WTC11 (cell line): ENCODE data around the gene LSM6. TPM values are rescaled to one million over a fixed set of nuclear protein-coding genes. Genes with fewer than 3 reads are reported as not detected.

Source experiments
- ATAC-seq: fragments of 200-7000 bp; cut with Tn5 transposase; 2 replicates; pipeline ENCODE4 v1.10.0; 2021; ENCODE audit warnings: mild to moderate bottlenecking, moderate library complexity
- CTCF ChIA-PET: fragments of 300-600 bp; sonication (Branson Sonifier 250); formaldehyde crosslinking; loops from one replicate; lab custom pipeline; 2021; ENCODE audit warnings: antibody characterized with exemption; lab: Charles Lee
- POLR2A ChIA-PET: fragments of 350-600 bp; sonication (Branson Sonifier 250); formaldehyde crosslinking; loops from one replicate; lab custom pipeline; 2021; ENCODE audit warnings: antibody characterized with exemption; lab: Charles Lee
- DNase-seq: peaks from one replicate; pipeline ENCODE4 v3.0.0; 2021; ENCODE audit warnings: low spot score
- H3K27ac Mint-ChIP-seq: 2 replicates; pipeline ENCODE4 v1.8.0; 2021; ENCODE audit warnings: mixed read lengths
- H3K27me3 Mint-ChIP-seq: 2 replicates; pipeline ENCODE4 v1.8.0; 2021; ENCODE audit warnings: low read depth, mild to moderate bottlenecking, moderate library complexity, mixed read lengths
- H3K36me3 Mint-ChIP-seq: 2 replicates; pipeline ENCODE4 v1.8.0; 2021; ENCODE audit warnings: mixed read lengths
- H3K4me1 Mint-ChIP-seq: 2 replicates; pipeline ENCODE4 v1.8.0; 2022; ENCODE audit warnings: mixed read lengths
- H3K4me3 Mint-ChIP-seq: 2 replicates; pipeline ENCODE4 v1.8.0; 2021; ENCODE audit warnings: mild to moderate bottlenecking, moderate library complexity, mixed read lengths
- H3K9me3 Mint-ChIP-seq: 2 replicates; pipeline ENCODE4 v1.8.0; 2021; ENCODE audit warnings: mixed read lengths
- AR ChIP-seq: fragments of 250-450 bp; sonication (Bioruptor Pico); IDR thresholded peaks from 2 replicates; pipeline ENCODE4 v1.9.0; 2021; ENCODE audit warnings: mild to moderate bottlenecking
- ARID4B ChIP-seq: sonication (generic); formaldehyde crosslinking; IDR thresholded peaks from 2 replicates; pipeline ENCODE4 v1.8.0; 2023; ENCODE audit warnings: missing genetic modification reagents, mild to moderate bottlenecking, borderline replicate concordance
- CBFB ChIP-seq: sonication (generic); formaldehyde crosslinking; IDR thresholded peaks from 2 replicates; pipeline ENCODE4 v1.8.1; 2022; ENCODE audit warnings: mild to moderate bottlenecking, low read depth, missing genetic modification reagents
- CREM ChIP-seq: sonication (generic); formaldehyde crosslinking; IDR thresholded peaks from 2 replicates; pipeline ENCODE4 v1.8.1; 2022; ENCODE audit warnings: mild to moderate bottlenecking, missing genetic modification reagents, moderate library complexity
- ELF4 ChIP-seq: sonication (generic); formaldehyde crosslinking; IDR thresholded peaks from 2 replicates; pipeline ENCODE4 v1.8.1; 2022; ENCODE audit warnings: low read depth, mild to moderate bottlenecking, moderate library complexity, missing genetic modification reagents
- EMX1 ChIP-seq: fragments of 250-450 bp; sonication (Bioruptor Pico); IDR thresholded peaks from 2 replicates; pipeline ENCODE4 v1.8.0; 2021; ENCODE audit warnings: mild to moderate bottlenecking
- FOXK1 ChIP-seq: sonication (generic); formaldehyde crosslinking; IDR thresholded peaks from 2 replicates; pipeline ENCODE4 v1.8.0; 2022; ENCODE audit warnings: mild to moderate bottlenecking, moderate library complexity, missing genetic modification reagents
- GRHL2 ChIP-seq: fragments of 250-450 bp; sonication (Bioruptor Pico); IDR thresholded peaks from 2 replicates; pipeline ENCODE4 v1.8.0; 2022; ENCODE audit warnings: mild to moderate bottlenecking, moderate library complexity; ENCODE audit not compliant: insufficient replicate concordance, severe bottlenecking
- JAZF1 ChIP-seq: fragments of 250-450 bp; sonication (Bioruptor Pico); IDR thresholded peaks from 2 replicates; pipeline ENCODE4 v1.9.0; 2021; ENCODE audit warnings: moderate library complexity, mild to moderate bottlenecking, inconsistent platforms
- NFYB ChIP-seq: sonication (generic); formaldehyde crosslinking; conservative IDR thresholded peaks from 2 replicates; pipeline ENCODE4 v1.8.0; 2022; ENCODE audit warnings: low read depth, missing genetic modification reagents
- NR3C1 ChIP-seq: sonication (generic); formaldehyde crosslinking; conservative IDR thresholded peaks from 2 replicates; pipeline ENCODE4 v1.8.1; 2023; ENCODE audit warnings: low read depth, mild to moderate bottlenecking, missing genetic modification reagents
- SP1 ChIP-seq: sonication (generic); formaldehyde crosslinking; conservative IDR thresholded peaks from 2 replicates; pipeline ENCODE4 v1.8.1; 2022; ENCODE audit warnings: missing genetic modification reagents
- total RNA-seq: library from RNA; stranded (reverse); gene quantifications from 3 replicates; pipeline ENCODE4 v1.2.3, GENCODE V29; 2021
- TF ChIP-seq, protein P1 (sequence below): sonication (generic); formaldehyde crosslinking; IDR thresholded peaks from 2 replicates; pipeline ENCODE4 v1.8.0; 2023; ENCODE audit warnings: missing genetic modification reagents
- TF ChIP-seq, protein P2 (sequence below): fragments of 200-600 bp; IDR thresholded peaks from 2 replicates; pipeline ENCODE4 v1.8.0; 2022; ENCODE audit warnings: antibody characterized with exemption
- TF ChIP-seq, protein P3 (sequence below): sonication (generic); formaldehyde crosslinking; IDR thresholded peaks from 2 replicates; pipeline ENCODE4 v1.8.1; 2023; ENCODE audit warnings: mild to moderate bottlenecking, missing genetic modification reagents, borderline replicate concordance
- TF ChIP-seq, protein P4 (sequence below): sonication (generic); formaldehyde crosslinking; conservative IDR thresholded peaks from 2 replicates; pipeline ENCODE4 v1.8.1; 2022; ENCODE audit warnings: mild to moderate bottlenecking, missing genetic modification reagents

The LSM6 gene
- total RNA-seq, 1 experiment from 2014 or later: 58.2 TPM

- CTCF ChIA-PET: interaction anchor here (1.4 kb wide), 1 partner anchor 247 kb away, joined by 9 read pairs; no protein-coding TSS in a partner anchor
- H3K4me3 Mint-ChIP-seq: no peak overlapping the region
- H3K27ac Mint-ChIP-seq: no peak overlapping the region
- H3K4me1 Mint-ChIP-seq: no peaks in the 10 kb centered on the region
- POLR2A ChIA-PET: no interaction called here
- no peaks in the 10 kb centered on the region for H3K36me3 Mint-ChIP-seq
- DNase-seq (no peak), ATAC-seq (no peak)
- peaks cover 3% of the 10 kb centered on the region; the same call in 1 of the 2 replicates for H3K9me3 Mint-ChIP-seq
- no peaks in the 10 kb centered on the region for H3K27me3 Mint-ChIP-seq
- TF ChIP-seq, protein P1, sequence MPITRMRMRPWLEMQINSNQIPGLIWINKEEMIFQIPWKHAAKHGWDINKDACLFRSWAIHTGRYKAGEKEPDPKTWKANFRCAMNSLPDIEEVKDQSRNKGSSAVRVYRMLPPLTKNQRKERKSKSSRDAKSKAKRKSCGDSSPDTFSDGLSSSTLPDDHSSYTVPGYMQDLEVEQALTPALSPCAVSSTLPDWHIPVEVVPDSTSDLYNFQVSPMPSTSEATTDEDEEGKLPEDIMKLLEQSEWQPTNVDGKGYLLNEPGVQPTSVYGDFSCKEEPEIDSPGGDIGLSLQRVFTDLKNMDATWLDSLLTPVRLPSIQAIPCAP (CRISPR knock-in tag): no peak
- TF ChIP-seq ARID4B (CRISPR knock-in tag) (no peak), ELF4 (CRISPR knock-in tag) (no peak), NFYB (CRISPR knock-in tag) (no peak), GRHL2 (no peak), JAZF1 (CRISPR knock-in tag) (no peak)
Observed at GRCh38 chr4:146207410-146207809, 31.9 kb downstream of the LSM6 start.

GRCh38 chr4:146210890-146211289, 35.4 kb downstream of the LSM6 start:
- CTCF ChIA-PET: no interaction called here
- no peaks in the 10 kb centered on the region for H3K27me3 Mint-ChIP-seq
- H3K36me3 Mint-ChIP-seq: no peaks in the 10 kb centered on the region
- DNase-seq: no peak
- POLR2A ChIA-PET: no interaction called here
- no peak overlapping the region for H3K27ac Mint-ChIP-seq
- no peaks in the 10 kb centered on the region for H3K4me1 Mint-ChIP-seq
- no peaks in the 10 kb centered on the region for H3K9me3 Mint-ChIP-seq
- no peak overlapping the region for H3K4me3 Mint-ChIP-seq
- no peak for ATAC-seq
- TF ChIP-seq, protein P2, sequence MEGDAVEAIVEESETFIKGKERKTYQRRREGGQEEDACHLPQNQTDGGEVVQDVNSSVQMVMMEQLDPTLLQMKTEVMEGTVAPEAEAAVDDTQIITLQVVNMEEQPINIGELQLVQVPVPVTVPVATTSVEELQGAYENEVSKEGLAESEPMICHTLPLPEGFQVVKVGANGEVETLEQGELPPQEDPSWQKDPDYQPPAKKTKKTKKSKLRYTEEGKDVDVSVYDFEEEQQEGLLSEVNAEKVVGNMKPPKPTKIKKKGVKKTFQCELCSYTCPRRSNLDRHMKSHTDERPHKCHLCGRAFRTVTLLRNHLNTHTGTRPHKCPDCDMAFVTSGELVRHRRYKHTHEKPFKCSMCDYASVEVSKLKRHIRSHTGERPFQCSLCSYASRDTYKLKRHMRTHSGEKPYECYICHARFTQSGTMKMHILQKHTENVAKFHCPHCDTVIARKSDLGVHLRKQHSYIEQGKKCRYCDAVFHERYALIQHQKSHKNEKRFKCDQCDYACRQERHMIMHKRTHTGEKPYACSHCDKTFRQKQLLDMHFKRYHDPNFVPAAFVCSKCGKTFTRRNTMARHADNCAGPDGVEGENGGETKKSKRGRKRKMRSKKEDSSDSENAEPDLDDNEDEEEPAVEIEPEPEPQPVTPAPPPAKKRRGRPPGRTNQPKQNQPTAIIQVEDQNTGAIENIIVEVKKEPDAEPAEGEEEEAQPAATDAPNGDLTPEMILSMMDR: no peak
- TF ChIP-seq CREM (CRISPR knock-in tag): no peak
- no peak for TF ChIP-seq AR (CRISPR knock-in tag)
- TF ChIP-seq CBFB (CRISPR knock-in tag): no peak
- no peak for TF ChIP-seq FOXK1 (CRISPR knock-in tag)
- no peak for TF ChIP-seq ARID4B (CRISPR knock-in tag)
- TF ChIP-seq NR3C1: no peak
- TF ChIP-seq EMX1 (CRISPR knock-in tag): no peak
- no peak for TF ChIP-seq SP1 (CRISPR knock-in tag)
- TF ChIP-seq, protein P3, sequence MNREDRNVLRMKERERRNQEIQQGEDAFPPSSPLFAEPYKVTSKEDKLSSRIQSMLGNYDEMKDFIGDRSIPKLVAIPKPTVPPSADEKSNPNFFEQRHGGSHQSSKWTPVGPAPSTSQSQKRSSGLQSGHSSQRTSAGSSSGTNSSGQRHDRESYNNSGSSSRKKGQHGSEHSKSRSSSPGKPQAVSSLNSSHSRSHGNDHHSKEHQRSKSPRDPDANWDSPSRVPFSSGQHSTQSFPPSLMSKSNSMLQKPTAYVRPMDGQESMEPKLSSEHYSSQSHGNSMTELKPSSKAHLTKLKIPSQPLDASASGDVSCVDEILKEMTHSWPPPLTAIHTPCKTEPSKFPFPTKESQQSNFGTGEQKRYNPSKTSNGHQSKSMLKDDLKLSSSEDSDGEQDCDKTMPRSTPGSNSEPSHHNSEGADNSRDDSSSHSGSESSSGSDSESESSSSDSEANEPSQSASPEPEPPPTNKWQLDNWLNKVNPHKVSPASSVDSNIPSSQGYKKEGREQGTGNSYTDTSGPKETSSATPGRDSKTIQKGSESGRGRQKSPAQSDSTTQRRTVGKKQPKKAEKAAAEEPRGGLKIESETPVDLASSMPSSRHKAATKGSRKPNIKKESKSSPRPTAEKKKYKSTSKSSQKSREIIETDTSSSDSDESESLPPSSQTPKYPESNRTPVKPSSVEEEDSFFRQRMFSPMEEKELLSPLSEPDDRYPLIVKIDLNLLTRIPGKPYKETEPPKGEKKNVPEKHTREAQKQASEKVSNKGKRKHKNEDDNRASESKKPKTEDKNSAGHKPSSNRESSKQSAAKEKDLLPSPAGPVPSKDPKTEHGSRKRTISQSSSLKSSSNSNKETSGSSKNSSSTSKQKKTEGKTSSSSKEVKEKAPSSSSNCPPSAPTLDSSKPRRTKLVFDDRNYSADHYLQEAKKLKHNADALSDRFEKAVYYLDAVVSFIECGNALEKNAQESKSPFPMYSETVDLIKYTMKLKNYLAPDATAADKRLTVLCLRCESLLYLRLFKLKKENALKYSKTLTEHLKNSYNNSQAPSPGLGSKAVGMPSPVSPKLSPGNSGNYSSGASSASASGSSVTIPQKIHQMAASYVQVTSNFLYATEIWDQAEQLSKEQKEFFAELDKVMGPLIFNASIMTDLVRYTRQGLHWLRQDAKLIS (CRISPR knock-in tag): no peak
- TF ChIP-seq, protein P4, sequence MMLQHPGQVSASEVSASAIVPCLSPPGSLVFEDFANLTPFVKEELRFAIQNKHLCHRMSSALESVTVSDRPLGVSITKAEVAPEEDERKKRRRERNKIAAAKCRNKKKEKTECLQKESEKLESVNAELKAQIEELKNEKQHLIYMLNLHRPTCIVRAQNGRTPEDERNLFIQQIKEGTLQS (CRISPR knock-in tag): no peak
